Activated T-helper 9 cell treated with anti-CD3 and anti-CD28 coated beads, Interleukin-2, amount 50 U/mL, for 16 hours (primary cell): ENCODE results near the gene ADH1C.
"Not testable (repeated sequence)": the region's sequence is repeated elsewhere in the genome, so short reads cannot be mapped to it uniquely, and the experiment has no call there.

Source experiments
- DNase-seq: peaks from one replicate; pipeline ENCODE4 v3.0.0-alpha.2; 2020; ENCODE audit warnings: low read depth

Gene ADH1C

DNA sequence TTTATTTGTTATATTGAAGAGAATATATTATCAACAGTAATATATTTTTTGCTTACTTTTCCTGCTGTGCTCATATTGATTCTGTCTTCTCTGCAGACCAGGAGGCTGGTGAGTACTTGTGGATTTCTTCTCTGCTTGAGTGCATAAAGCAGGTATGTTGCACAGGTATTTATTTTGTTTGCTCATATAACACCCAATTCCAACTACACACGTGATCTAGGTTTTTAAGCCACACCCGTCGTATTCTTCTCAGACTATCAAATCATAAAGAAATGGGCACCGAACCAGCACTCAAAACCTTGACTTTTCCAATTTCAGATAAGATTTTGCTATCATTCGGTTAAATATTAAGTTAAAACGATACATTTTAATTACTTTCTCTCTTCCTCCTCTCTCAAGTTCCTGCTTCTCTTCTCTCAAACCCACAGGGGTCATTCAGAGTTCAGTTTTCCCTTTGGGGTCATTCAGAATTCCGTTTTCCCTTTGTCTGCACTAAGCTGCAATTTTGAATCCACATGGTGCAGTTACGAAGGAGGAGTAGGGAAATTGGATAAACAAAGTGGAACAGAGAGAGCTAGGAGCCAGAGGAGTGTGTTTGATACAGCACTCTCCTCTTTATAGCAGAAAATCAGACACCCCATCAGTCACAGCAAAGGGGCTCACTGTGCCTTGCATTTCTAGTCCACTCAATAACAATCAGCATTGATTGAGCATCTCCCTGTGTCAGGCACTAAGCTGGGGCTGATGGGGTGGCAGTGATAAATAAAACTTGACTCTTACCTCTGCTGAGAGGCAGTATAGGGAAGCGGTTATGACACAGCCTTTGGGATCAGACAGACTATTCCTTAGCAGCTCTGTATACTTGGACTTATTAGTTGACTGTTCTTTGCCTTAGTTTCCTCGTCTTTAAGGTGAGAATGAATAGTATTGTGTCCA lies at the start of gene ADH1C:
Gene ADH1C (minus strand): TSS at position 145 of the 936 bp plus-strand sequence. CDS start 71 bp downstream, at position 74.
- no peak for DNase-seq

DNA sequence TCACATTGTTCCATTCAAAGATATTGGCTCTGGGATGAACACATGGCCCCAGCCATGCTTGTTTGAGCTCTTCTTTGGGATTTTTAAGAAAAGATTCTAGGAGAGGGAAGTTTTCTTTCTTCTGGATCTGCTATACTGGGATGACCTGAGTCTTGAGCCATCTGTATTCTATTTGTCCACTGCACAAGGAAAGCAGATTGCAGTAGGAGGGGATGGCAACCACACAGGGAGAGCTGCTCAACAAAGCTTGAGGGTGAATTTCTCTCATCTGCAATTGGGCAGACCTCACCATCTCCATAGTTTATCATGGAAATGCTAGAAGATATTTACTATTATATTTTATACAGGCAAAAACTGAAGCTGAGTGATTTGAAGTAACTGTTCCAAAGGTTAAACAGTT lies 48.3 kb upstream of the ADH1C start:
- no peak for DNase-seq

DNA sequence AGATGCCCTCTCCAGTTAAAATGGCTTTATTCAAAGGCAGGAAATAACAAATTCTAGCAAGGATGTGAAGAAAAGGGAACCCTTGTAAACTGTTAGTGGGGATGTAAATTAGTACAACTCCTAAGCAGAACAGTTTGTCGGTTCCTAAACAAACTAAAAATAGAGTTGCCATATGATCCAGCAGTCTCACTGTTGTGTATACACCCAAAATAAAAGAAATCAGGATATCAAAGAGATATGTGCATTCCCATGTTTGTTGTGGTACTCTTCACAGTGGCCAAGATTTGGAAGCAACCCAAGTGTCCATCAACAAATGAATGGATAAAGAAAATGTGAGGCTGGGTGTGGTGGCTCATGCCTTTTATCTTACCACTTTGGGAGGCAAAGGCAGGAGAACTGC lies 46.5 kb upstream of the ADH1C start:
- no peak for DNase-seq

DNA sequence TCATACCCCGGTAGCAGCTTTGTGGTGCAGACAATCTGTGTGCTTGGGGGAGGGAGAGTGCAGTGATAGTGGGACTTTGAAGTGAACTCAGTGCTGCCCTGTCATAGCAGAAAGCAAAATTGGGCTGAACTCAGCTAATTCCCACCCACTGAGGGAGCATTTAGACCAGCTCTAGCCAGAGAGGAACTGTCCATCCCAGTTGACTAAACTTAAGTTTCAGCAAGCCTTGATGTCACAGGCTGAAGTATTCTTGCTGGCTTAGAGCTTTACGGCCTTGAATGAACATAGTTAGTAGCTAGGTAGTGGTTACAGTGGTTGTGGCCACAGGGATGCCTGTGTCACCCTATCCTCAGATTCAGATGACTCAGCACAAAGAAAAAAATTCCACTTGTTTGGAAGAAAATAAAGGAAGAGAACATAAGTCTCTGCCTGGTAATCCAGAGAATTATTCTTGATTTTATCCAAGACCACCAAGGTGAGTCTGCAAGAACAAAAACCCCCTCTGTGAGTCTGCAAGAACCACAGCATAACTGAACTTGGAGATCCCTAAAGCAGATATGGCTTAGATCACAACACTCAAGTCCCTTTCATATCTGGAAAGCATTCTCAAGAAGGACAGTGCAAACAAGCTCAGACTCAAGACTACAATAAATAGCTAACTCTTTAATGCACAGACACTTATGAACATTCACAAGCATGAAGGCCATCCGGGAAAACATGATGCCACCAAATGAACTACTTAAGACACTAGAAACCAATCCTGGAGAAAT lies 43.2 kb upstream of the ADH1C start:
- DNase-seq, result no peak

DNA sequence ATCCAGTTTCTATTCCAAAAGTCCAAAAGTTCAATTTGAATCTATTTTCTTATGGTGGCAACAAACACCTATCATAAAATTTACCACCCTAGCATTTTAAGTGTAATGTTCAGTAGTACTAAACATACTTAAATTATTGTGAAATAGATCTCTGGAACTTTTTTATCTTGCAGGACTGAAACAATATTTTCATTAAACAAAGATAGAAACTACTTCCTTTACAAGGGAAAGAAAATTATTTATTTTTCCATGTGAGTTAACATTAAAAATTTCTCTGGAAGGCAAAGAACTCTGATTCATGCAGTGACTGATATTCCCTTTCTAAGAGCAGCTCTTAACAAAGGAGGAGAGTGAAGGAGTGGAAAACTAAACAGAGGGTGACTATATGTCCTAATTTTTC lies 42.4 kb upstream of the ADH1C start:
- DNase-seq, result no peak

DNA sequence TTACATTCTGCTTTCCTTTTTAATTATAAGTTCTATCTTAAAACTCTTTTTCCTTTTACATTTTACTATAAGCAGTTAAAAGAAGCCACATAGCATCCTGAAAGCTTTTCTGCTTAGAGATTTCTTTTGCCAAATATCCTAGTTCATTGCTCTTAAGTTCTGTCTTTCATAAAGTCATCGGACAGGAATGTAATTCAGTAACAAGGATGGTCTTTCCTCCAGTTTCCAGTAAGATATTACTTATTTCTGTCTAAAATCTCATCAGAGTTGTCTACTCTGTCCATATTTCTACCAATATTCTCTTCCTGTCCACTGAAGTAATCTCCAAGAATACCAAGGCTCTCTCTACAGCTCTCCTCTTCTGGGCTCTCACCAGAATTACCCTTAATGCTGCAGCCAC lies 37.5 kb upstream of the ADH1C start:
- DNase-seq, result no peak

DNA sequence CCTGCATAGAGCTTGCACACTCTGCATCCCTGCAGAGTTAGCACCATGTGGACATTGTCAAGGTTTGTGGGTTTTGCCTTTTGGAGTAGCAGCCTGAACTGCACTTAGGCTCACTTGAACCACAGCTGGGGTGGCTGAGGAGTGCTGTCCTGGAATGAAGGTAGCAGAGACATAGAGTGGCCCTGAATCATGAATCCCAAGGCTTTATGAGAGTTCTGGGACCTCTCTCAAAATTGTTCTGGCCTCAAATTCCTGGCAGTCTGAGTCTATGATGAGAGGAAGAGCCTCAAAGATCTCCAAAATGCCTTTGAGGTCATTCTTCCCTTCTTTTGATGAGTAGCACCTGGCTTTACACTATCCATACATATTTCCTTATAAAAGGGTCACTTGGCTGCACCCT lies 37.1 kb upstream of the ADH1C start:
- no peak for DNase-seq

DNA sequence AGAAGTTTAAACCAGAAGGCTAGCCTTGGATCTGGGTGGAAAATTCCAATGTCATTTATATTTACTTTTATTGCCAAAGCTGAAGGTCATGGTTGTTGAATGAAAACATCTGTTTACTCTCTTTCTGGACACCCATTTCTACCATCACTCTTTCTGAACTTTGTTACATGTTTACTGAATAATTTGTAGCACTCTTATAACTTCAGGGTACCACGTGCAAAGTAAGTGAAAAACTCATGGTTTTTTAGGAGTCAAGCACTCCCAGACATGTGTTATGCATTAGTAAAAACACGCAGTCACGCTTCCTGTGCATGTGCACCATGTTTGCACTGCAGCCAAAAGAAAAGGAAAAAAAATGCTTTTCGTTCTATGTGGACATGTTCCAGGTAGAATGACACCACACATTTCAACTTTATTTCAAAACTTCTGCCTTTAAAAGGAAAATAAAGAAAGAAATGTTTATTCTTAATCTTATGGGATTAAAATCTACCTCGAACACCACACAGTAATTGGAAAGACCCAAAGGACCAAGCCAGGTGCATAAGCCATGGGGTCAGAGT lies 31.4 kb upstream of the ADH1C start:
- no peak for DNase-seq

DNA sequence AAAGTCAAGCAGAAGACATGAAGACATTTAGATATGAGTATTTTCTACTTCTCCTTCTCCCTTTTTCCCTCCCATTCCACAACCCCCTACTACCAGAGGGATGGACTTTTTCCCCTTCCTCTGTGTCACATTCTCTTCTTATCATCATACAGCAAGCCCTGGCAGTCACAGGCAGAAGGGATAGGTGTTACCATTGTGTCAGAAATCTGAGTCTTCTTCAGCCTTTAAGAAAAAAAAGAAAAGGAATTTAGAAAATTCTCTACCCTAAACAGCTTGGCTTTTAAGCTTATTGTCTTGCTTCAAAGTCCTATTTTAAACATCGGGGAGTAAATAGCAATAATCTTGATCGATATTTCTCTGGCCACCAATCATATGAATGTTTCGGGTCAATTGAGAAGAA lies 30.9 kb upstream of the ADH1C start:
- DNase-seq, result no peak

DNA sequence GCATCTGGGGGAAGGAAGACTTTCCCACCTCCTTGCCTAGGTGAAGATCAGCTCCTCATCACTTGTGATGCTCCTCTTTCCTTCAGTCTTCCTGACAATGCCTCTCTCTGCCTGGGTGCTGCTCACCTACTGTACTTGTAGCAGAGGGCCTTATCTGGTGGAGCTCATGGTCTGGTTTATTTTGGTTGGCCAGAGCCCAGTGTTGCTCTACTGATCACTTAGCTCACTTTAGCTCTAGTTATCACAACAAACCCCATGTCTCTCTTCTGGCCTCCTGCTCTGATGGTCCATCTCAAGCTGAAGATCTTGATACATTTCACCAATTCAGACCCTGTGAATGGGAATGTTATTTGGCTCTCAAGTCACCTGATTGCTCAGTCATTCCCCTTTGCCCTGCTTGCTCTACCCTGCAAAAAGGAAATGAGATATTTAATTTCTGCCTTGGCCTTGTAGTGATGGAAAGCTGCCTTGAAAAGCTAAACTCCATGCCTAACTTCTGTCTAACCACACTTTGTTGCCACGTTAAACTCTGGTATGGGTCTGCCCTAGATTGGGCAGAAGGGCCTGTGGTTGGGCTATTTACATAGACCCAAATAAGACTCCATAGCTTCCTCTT lies 30.3 kb upstream of the ADH1C start:
- no peak for DNase-seq

DNA sequence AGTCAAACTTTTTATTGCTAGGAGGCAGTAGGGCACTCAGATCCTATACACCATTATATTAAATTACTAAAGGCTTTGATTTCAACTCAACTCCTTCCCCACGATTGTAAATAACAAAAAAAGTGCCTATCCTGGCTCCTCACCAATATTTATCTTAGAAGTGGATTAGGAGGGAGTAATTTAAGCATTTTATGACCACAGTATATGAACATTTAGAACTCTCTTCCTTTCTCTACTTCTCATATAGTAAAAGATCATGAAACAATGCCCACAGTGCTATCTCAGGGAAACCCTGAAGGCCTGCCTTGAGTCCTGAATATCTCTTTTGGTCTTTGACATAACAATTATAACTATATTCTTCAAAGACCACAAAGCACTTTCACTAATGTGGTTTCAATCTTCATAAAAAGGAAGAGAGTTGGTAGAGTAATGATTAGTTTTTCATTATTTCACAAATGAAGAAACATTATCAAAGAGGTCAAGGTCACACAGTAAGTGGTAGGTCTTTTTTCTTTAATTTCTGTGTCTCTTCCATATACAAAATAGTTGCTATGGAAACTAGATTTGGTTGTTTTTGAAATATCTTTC lies 29.1 kb upstream of the ADH1C start:
- no peak for DNase-seq

DNA sequence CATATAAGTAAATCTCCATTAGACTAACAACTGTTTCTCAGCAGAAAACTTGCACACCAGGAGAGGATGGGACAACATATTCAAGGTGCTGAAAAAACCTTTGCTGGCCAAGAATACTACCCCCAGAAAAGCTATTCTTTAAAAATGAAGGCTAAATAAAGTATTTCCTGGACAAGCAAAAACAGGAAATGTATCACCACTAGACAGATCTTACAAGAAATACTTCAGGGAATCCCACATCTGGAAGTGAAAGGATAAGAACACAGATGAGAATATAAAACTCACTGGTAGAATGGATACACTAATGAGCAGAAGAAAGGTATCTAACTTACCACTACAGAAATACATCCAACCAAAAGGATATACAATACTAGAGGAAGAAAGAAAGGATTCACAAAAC lies 27.0 kb upstream of the ADH1C start:
- no peak for DNase-seq

DNA sequence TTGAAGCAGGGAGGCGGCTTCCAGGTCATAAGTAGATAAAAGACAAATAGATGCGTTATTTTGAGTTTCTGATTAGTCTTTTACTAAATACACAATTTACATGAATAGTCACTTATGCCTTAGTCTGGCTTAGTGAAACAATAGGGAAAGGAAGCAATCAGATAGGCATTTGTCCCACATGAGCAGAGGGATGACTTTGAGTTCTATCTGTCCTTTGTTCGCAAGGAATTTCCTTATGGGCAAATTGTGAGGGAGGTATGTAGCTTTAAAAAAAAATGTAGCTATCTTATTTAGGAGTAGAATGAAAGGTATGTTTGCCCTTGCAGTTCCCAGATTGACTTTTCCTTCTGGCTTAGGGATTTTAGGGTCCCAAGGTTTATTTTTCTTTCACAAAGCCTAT lies 26.3 kb upstream of the ADH1C start:
- DNase-seq, result no peak

DNA sequence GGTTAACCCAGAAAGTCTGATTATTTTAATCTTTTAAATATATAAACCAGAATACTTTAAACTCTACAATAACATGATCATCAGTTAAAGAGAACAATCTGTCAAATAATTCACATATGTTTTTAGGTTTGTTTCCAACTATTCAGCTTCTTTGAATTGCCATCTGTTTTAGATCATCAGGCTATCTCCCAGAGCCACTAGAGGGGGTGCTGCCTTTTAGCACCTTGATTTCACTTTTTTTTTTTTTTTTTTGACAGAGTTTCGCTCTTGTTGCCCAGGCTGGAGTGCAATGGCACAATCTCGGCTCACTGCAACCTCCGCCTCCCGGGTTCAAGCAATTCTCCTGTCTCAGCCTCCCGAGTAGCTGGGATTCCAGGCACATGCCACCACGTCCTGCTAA lies 24.8 kb upstream of the ADH1C start:
- DNase-seq, result not testable (repeated sequence)

DNA sequence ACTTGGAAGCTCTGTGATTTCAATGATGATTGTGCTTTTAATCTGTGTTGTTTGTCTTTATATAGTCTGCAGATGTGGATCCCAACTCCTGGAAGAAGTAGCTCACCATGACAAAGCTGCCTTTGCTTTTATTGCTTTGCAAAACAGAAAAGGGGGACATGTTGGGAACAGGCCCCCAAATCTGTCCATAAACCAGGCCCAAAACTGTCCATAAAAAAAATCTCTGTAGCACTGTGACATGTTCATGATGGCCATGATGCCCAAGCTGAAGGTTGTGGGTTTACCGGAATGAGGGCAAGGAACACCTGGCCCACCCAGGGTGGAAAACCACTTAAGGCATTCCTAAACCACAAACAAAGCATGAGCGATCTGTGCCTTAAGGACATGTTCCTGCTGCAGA lies 19.9 kb upstream of the ADH1C start:
- DNase-seq, result not testable (repeated sequence)

DNA sequence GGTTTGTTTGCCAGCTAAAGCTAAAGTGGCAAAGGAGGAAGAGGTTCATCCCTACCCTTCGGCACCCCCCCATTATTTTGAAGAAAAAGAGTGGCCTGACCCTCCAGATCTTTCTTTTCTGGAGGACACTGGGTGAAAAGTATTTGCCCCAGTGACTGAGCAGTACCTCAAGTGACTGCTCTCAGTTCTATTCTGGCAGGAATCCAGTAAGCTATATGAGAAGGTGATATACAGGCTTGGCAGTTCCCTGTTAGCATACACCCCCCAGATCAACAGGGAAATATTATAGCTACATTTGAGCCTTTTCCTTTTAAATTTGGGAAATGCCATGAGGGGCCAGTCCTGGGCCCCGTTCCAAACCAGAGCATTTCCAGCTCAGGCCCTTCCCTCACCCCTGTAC lies 15.3 kb upstream of the ADH1C start:
- not testable (repeated sequence) for DNase-seq

DNA sequence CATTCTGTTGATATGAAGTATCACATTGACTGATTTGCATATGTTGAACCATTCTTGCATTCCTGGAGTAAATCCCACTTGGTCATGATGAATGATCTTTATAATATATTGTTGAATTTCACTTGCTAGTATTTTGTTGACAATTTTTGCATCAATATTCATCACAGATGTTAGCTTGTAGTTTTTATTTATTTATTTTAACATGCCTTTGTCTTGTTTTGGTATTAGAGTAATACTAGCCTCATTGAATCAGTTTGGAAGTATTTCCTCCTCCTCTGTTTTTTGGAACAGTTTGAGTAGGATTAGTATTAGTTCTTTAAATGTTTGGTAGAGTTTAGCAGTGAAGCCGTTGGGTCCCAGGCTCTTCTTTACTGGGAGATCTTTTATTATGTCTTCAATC lies 13.9 kb upstream of the ADH1C start:
- no peak for DNase-seq

DNA sequence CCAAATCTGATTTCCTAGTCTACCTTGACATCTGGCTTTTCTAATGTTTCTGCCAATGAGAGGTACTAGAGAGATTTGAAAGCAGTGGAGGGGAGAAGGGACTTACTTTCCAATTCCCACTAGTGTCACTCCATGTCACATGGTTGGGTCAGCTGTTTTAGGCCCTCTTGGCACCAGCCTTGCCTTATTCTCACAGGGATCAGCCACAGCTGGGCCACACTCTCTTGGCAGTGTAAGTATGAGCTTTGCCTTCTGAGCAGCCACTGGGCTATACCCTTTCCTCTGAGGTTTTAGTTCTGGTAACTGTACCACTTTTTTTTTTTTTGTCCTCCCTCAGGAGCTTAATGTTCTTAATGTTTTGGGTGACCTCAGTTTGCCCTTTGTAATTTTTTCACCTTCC lies 10.2 kb upstream of the ADH1C start:
- no peak for DNase-seq

DNA sequence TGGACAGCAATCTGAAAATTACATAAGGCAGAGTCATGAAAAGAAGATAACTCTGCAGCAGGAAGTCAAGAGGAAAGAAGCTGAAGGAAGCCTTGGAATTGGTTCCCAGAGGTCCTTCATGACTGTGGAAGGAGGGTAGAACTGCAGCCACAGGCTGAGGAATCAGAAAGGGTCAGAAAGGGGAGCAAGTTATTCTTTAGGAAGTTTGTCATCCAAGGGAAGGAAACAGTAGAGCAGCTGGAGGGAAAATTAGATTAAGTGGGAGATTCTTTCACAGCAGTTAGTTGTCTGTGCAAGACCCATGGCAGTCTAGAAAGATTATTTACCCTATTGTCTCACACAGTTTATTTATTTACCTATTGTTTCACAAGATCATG lies 9.3 kb upstream of the ADH1C start:
- no peak for DNase-seq

DNA sequence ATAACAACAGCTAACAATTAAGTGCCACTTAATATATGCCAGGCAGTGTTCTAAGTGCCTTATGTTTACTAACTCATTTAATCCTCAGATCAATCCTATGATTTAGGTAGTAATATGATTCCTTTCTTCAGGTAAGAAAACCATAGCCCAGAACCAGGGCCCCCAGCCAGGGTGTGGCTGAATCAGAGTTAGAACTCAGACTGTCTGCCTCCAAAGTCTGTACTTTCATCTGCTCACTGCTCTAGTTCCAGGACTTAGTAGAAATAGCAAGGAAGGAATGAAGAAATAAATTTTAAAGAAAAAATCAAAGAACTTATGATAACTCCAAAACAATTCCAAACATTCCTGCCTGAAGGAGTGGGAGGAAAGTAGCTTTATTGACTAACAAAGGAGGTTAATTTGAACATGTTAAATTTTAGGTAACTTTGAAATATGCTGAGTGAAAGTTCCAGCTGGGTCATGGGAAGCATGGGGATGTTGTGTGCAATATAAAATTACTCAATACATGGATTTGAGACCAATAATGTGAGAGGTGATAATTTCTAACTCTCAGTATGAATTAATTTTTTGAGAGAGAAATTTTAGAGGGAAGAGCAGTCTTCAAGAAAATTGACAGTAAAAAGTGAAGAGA lies 8.8 kb upstream of the ADH1C start:
- DNase-seq, result no peak

DNA sequence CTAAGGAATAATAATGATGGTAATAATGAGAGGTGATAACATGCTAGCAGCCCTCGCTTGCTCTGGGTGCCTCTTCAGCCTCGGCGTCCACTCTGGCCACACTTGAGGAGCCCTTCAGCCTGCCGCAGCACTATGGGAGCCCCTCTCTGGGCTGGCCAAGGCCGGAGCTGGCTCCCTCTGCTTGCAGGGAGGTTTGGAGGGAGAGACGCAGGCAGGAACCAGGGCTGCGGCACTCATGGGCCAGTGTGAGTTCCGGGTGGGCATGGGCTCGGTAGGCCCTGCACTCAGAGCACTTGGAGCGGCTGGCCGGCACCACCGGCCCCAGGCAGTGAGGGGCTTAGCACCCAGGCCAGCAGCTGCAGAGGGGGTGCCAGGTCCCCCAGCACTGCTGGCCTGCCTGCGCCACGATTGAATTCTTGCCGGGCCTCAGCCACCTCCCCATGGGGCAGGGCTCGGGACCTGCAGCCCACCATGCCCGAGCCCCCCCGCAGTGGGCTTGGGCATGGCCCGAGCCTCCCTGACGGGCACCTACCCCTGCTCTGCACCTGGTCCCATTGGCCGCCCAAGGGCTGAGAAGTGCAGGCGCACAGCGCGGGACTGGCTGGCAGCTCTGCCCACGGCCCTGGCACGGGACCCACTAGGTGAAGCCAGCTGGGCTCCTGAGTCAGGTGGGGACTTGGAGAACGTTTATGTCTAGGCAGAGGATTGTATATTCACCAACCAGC lies 7.1 kb upstream of the ADH1C start:
- no peak for DNase-seq
